Parathyroid adenoma (tissue), 2 donors: ENCODE measurements around the gene SRP72.
"Not testable (repeated sequence)": the region's sequence is repeated elsewhere in the genome, so short reads cannot be mapped to it uniquely, and the experiment has no call there.

Experiments
- H2AFZ ChIP-seq: fragments of 300-600 bp; sonication (generic); one replicate; pipeline ENCODE4 v1.7.0; 2017; ENCODE audit warnings: antibody characterized with exemption, mild to moderate bottlenecking
- H3K27ac ChIP-seq: fragments of 300-600 bp; sonication (generic); one replicate; pipeline ENCODE4 v1.7.0; 2017
- H3K27me3 ChIP-seq: fragments of 300-600 bp; sonication (generic); one replicate; pipeline ENCODE4 v1.7.0; 2017; ENCODE audit warnings: low read length; ENCODE audit not compliant: control insufficient read depth, insufficient read depth
- H3K36me3 ChIP-seq: fragments of 300-600 bp; sonication (generic); one replicate; pipeline ENCODE4 v1.7.0; 2017; ENCODE audit warnings: low read length; ENCODE audit not compliant: control insufficient read depth, insufficient read depth
- H3K4me1 ChIP-seq: fragments of 300-600 bp; sonication (generic); one replicate; pipeline ENCODE4 v1.7.0; 2017; ENCODE audit warnings: control low read depth
- H3K4me2 ChIP-seq: fragments of 300-600 bp; sonication (generic); one replicate; pipeline ENCODE4 v1.7.0; 2017; ENCODE audit warnings: low read length
- H3K4me3 ChIP-seq: fragments of 300-600 bp; sonication (generic); one replicate; pipeline ENCODE4 v1.7.0; 2017; ENCODE audit warnings: low read depth, low read length
- H3K79me2 ChIP-seq: fragments of 300-600 bp; sonication (generic); one replicate; pipeline ENCODE4 v1.7.0; 2017; ENCODE audit warnings: control low read depth
- H3K9ac ChIP-seq: fragments of 300-600 bp; sonication (generic); one replicate; pipeline ENCODE4 v1.7.0; 2017; ENCODE audit warnings: mild to moderate bottlenecking
- H3K9me3 ChIP-seq: fragments of 300-600 bp; sonication (generic); one replicate; pipeline ENCODE4 v1.7.0; 2017; ENCODE audit warnings: low read length; ENCODE audit not compliant: control insufficient read depth
- CTCF ChIP-seq: fragments of 300-600 bp; sonication (generic); IDR thresholded peaks from one replicate; pipeline ENCODE4 v1.7.0; 2017; ENCODE audit warnings: antibody characterized with exemption, mild to moderate bottlenecking
- donor health status: primary hyperparathyroidism.

SRP72 gene

GRCh38 chr4:56462157-56462556, 5.3 kb upstream of the SRP72 start:
- Histone ChIP-seq H3K9me3 (no peaks in the 10 kb centered on the region), H3K4me2 (no peak overlapping the region), H2AFZ (no peak overlapping the region), H3K9ac (no peak overlapping the region), H3K27me3 (no peaks in the 10 kb centered on the region), H3K79me2 (peaks cover 4% of the 10 kb centered on the region), H3K4me3 (no peak overlapping the region), H3K27ac (no peak overlapping the region), H3K36me3 (no peaks in the 10 kb centered on the region), H3K4me1 (no peaks in the 10 kb centered on the region)
- no peak for TF ChIP-seq CTCF

- no peak overlapping the region for H2AFZ ChIP-seq
These were observed 3.7 kb upstream of the SRP72 start for GRCh38 chr4:56463711-56464110.

GRCh38 chr4:56464581-56464980, 2.8 kb upstream of the SRP72 start:
- H3K4me3 ChIP-seq = no peak overlapping the region

More at GRCh38 chr4:56463711-56464110, 3.7 kb upstream of the SRP72 start:
- Histone ChIP-seq H3K4me3 (no peak overlapping the region), H3K9ac (no peak overlapping the region), H3K27me3 (no peaks in the 10 kb centered on the region), H3K79me2 (peaks cover 4% of the 10 kb centered on the region), H3K27ac (no peak overlapping the region), H3K36me3 (no peaks in the 10 kb centered on the region), H3K9me3 (no peaks in the 10 kb centered on the region), H3K4me1 (peaks cover 2% of the 10 kb centered on the region), H3K4me2 (no peak overlapping the region)
- TF ChIP-seq CTCF = no peak

GRCh38 chr4:56465599-56466295, 1.7 kb upstream of the SRP72 start:
- Histone ChIP-seq H3K9ac (no peak overlapping the region), H3K4me3 (no peak overlapping the region), H3K27me3 (no peaks in the 10 kb centered on the region), H3K27ac (no peak overlapping the region), H3K36me3 (no peaks in the 10 kb centered on the region), H3K4me1 (peaks cover 5% of the 10 kb centered on the region), H3K9me3 (no peaks in the 10 kb centered on the region), H2AFZ (no peak overlapping the region), H3K4me2 (peak overlapping the region; percentile 74), H3K79me2 (peaks cover 4% of the 10 kb centered on the region)
- TF ChIP-seq CTCF = no peak

More at GRCh38 chr4:56464581-56464980, 2.8 kb upstream of the SRP72 start:
- no peak overlapping the region for H3K27ac ChIP-seq
- H3K36me3 ChIP-seq = no peaks in the 10 kb centered on the region
- no peaks in the 10 kb centered on the region for H3K27me3 ChIP-seq
- TF ChIP-seq CTCF = no peak
- H3K9ac ChIP-seq = no peak overlapping the region
- no peaks in the 10 kb centered on the region for H3K9me3 ChIP-seq
- H3K4me1 ChIP-seq = peaks cover 5% of the 10 kb centered on the region
- no peak overlapping the region for H3K4me2 ChIP-seq
- no peak overlapping the region for H2AFZ ChIP-seq
- H3K79me2 ChIP-seq = peaks cover 4% of the 10 kb centered on the region

GRCh38 chr4:56466296-56466761, 1.1 kb upstream of the SRP72 start:
- H3K27me3 ChIP-seq, H3K4me1 ChIP-seq, H2AFZ ChIP-seq, H3K9me3 ChIP-seq, H3K9ac ChIP-seq, H3K36me3 ChIP-seq, H3K79me2 ChIP-seq: not testable (repeated sequence)
- Histone ChIP-seq H3K27ac (peak overlapping the region; percentile 91), H3K4me2 (peak overlapping the region; percentile 74), H3K4me3 (peak overlapping the region; percentile 79)
